ENCODE results near the gene CCR5AS.
"Not testable (repeated sequence)": the region's sequence is repeated elsewhere in the genome, so short reads cannot be mapped to it uniquely, and the experiment has no call there.

CCR5AS gene

DNA sequence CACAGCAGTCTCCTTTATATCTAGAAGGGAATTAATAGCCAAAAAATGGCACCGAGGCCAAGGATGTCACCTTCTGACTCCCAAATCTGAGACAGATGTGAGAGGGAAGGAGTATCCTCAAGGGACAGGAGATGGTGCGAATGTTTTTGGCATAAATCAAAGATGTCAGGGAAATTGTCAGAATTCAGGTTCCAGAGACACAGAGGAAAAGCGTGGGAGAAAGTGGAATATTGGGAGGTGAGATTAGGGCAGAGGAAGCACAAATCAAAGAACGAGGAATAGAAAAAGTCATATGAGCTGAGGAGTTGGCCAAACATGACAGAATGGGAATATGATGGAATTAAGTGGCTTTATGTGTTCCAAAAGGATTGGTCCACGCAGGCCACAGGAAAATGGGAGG is 6.0 kb downstream of the CCR5AS start:
- H3K27ac Mint-ChIP-seq = no peak overlapping the region
- H3K27me3 Mint-ChIP-seq = no peaks in the 10 kb centered on the region
- H3K4me1 Mint-ChIP-seq = no peaks in the 10 kb centered on the region
- H3K36me3 Mint-ChIP-seq (ENCODE audit: low read depth) = no peaks in the 10 kb centered on the region
- no peak for ATAC-seq (replicated peaks)
- no peak overlapping the region for H3K4me3 Mint-ChIP-seq
- no peaks in the 10 kb centered on the region for H3K9me3 Mint-ChIP-seq

DNA sequence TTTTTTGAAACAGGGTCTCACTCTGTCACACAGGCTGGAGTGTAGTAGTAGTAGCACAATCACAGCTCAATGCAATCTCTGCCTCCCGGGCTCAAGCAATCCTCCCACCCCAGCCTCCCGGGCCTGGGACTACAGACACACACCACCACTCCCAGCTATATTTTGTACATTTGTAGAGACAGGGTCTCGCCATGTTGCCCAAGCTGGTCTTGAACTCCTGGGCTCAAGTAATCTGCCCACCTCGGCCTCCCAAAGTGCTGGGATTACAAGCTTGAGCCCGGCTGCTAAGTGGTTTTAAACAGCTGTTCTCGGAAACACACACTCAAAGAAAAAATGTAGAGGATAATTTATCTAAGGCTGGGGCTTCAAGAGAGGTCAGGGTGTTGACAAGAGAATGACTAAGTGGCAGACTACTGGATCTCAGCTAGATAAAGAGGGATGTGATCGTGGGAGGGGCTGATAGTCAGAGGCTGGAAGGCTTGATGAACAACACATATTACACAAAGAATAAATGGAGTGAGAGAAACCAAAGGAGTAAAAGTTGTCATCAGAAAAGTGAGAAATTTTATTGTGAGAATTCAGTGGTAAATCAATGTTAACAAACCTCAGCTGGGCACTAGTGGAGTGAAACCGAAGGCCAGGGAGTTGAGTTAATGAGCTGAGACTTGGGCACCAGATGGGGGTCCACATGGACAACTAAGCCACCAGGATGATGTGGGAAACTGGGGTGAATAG is 6.7 kb downstream of the CCR5AS start:
- Mint-ChIP-seq H3K9me3 (no peaks in the 10 kb centered on the region), H3K4me3 (no peak overlapping the region), H3K27me3 (peaks cover 2% of the 10 kb centered on the region), H3K4me1 (no peaks in the 10 kb centered on the region), H3K36me3 (ENCODE audit: low read depth) (no peaks in the 10 kb centered on the region), H3K27ac (no peak overlapping the region)
- no peak for ATAC-seq (replicated peaks)

DNA sequence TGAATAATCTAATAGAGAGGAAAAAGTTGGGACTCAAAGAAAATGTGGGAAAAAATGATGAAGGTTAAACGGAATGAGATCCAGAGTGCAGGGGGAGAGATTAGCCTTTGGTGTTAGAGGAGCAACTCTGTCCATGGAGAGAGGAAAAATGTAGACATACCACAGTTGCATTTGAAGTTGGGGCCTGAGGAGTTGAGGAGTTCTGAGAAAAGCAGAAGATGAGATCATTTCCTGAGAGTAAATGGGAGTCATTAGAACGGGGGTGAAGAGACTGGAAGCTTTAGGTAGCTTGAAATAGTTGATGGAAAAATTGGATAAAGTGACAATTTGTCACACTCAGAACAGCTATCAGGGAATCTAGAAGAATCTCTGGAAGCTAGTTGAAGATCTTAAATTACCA is 7.3 kb downstream of the CCR5AS start:
- no peak overlapping the region for H3K4me3 Mint-ChIP-seq
- H3K36me3 Mint-ChIP-seq (ENCODE audit: low read depth) = no peaks in the 10 kb centered on the region
- no peak overlapping the region for H3K27ac Mint-ChIP-seq
- H3K4me1 Mint-ChIP-seq = no peaks in the 10 kb centered on the region
- no peaks in the 10 kb centered on the region for H3K9me3 Mint-ChIP-seq
- peak; percentile 28 for ATAC-seq (replicated peaks)
- H3K27me3 Mint-ChIP-seq = peaks cover 5% of the 10 kb centered on the region

DNA sequence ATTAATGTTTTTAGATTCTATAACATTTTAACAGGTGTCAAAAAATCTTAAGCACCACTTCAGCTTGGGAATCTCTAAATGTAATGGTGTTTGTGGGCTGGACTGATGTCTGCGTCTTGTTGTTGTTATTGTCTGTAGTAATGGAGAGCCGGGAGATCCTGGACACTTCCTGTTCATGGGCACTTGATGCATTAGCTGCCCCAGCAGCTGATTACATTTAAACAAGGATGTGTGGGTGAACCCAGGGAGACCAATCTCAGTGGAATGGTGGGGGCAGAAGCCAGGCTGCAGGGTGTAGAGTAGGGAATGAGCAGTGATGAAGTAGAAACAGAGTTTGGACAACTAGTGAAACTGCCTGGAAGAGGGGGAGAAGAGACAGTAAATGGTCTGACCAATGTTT is 7.8 kb downstream of the CCR5AS start:
- Mint-ChIP-seq H3K4me1 (no peaks in the 10 kb centered on the region), H3K36me3 (ENCODE audit: low read depth) (no peaks in the 10 kb centered on the region), H3K9me3 (no peaks in the 10 kb centered on the region), H3K4me3 (no peak overlapping the region), H3K27me3 (peaks cover 7% of the 10 kb centered on the region), H3K27ac (no peak overlapping the region)
- ATAC-seq (replicated peaks) = no peak

DNA sequence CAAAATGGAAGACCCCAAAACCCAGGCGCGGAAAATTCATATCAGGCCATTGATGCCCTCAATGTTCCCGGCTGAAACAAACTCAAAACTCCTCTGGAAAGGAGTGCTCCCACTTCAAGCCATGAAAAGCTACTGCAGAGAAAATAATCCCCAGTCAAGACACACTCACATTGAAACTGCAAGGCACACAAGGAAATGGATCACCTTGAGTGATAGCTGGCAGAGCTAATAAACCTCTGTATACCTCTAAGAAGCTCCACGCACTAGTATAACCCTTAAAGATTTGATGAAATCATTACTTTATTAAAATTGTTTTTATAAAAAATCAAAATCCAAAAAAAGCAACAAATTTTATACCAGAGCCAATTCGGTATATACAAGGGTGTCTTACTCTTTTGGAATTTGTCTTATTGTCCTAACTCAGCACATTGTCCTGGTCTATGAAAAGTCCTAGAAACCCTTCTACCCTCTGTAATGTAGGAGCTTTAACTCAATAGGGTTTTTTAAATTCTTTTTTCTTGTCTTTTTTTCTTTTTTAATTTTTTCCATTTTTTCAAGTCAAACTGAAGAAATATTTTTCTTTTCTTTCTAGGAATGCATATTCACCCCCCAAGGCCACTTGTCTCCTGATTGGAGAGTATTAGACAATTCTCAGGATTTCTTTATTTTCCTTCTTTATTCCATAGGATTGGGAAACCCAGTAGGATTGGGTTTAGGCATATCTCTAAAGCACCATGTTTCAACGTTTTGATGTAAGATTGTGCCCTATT is 8.5 kb downstream of the CCR5AS start:
- ATAC-seq (replicated peaks) = no peak
- no peaks in the 10 kb centered on the region for H3K4me1 Mint-ChIP-seq
- H3K9me3 Mint-ChIP-seq = no peaks in the 10 kb centered on the region
- H3K36me3 Mint-ChIP-seq (ENCODE audit: low read depth) = no peaks in the 10 kb centered on the region
- H3K27ac Mint-ChIP-seq = no peak overlapping the region
- H3K4me3 Mint-ChIP-seq = no peak overlapping the region
- H3K27me3 Mint-ChIP-seq = peaks cover 7% of the 10 kb centered on the region

DNA sequence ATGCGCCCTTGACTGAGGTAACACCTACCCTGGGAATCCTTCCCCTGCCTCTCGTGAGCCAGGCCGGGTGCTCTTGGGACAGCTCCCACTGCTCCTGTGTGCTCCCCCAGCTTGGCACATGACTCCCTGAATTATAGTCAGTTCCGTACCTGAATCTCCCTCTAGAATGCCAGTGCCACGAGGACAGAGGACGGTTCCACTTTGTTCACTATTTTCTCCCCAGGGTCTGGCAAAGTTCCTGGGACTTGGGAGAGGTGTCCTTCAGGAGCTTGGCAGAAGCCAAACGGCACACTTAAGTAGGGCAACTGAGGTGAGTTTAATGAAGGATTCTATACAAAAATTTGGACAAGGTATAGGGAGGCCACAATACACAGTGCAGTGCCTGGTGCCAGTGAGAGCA is 9.8 kb downstream of the CCR5AS start:
- ATAC-seq (replicated peaks) = no peak
- no peak overlapping the region for H3K27ac Mint-ChIP-seq
- H3K4me1 Mint-ChIP-seq = no peaks in the 10 kb centered on the region
- no peaks in the 10 kb centered on the region for H3K9me3 Mint-ChIP-seq
- peaks cover 7% of the 10 kb centered on the region for H3K27me3 Mint-ChIP-seq
- no peaks in the 10 kb centered on the region for H3K36me3 Mint-ChIP-seq (ENCODE audit: low read depth)
- H3K4me3 Mint-ChIP-seq = no peak overlapping the region

DNA sequence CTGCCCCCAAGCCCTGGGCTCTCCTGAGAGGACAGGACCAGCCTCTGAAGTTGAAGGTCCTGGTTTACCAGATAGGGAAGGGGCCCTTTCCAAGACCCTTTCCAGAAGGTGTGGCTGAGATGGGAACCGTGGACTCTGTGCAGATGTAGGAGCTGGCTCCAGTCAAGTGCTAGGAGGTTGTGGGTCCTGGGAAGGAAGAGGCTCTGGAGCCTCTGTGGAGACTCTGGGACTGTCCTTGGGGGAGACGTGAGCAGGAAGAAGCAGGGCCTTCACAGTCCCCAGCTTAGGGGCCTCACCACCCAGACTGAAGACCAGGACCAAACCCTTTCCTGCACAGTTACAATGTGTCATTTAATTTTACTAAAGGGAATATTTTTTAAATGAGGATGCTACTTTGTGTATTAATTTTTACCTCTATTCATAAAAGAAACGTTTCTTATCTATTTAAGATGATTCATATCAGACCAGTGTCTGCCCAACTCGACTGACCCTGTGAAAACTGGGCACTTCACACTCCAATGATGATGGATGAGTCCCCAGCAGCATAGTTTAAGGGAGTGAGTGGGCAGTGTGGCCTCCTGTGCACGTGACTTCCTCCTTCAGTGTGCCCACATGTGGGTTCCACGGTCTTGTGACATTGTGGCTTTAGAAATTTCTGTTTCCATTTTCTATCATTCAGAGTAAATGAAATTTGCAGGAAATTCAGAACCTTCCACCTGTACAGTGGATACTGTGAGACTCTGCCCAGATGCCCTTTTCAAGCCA is 10.9 kb downstream of the CCR5AS start:
- no peaks in the 10 kb centered on the region for H3K9me3 Mint-ChIP-seq
- H3K4me3 Mint-ChIP-seq = no peak overlapping the region
- no peak overlapping the region for H3K27ac Mint-ChIP-seq
- H3K4me1 Mint-ChIP-seq = no peaks in the 10 kb centered on the region
- H3K27me3 Mint-ChIP-seq = peaks cover 7% of the 10 kb centered on the region
- no peak for ATAC-seq (replicated peaks)
- H3K36me3 Mint-ChIP-seq (ENCODE audit: low read depth) = no peaks in the 10 kb centered on the region

DNA sequence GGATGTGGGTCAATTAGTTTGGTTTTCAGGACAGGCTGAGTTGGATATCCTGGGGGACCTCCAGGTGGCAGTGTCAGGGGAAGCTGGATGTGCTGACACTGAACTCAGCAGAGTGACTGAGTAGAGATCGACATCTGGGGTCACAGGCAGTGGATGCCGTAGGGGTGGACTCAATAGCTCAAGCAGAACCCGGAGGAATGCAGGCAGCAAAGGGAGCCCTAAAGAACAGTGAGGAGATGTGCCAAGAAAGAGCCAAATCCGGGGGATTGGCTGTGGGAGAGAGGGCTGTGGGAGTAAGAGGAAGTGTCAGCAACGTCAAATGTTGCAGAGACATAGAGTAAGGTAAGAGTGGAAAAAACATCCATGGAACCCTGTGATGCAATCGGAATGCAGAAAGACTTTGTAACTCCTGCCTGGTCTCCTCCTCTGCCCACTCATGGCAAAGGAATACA is 11.6 kb downstream of the CCR5AS start:
- Mint-ChIP-seq H3K36me3 (ENCODE audit: low read depth) (no peaks in the 10 kb centered on the region), H3K4me3 (no peak overlapping the region), H3K9me3 (no peaks in the 10 kb centered on the region), H3K27ac (no peak overlapping the region), H3K27me3 (peaks cover 7% of the 10 kb centered on the region), H3K4me1 (no peaks in the 10 kb centered on the region)
- no peak for ATAC-seq (replicated peaks)

DNA sequence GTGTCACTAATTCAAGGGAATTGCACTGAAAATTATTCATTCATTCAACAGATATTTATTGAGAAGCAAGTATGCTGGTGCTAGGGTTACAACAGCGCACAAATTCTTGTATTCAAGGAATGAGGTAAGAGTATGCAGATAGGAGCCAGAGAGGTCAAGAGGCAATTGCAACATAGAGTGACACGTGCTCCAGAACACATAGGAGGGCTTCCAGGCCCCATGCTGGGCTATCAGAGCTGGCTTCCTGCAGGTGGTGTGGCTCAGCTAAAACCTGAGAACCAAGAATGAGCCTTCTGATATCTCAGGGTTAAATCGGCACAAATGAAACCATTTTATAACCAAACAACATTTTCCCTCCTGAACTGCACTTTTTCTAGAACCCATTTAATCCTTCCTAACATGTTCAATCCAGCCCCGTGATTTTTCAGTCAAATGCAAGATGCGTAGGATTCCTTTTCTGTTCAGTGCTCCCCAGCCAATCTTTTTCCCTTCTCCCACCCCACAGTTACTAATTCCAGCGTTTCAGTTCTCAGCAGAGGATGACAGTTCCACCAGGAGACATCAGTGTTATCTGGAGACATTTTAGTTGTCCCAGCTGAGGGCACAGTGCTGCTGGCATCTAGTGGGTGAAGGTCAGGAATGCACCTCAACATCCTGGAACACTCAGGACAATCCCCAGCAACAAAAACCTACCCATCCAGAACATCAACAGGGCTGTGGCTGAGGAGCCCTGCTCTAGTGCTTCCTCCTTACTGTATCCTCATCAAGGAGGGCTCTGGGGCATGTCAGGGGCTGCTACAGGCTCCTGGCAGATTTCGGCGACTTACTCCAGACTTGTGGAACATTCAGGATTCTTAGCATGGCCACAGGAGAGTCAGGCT is 13.1 kb downstream of the CCR5AS start:
- H3K4me1 Mint-ChIP-seq = no peaks in the 10 kb centered on the region
- H3K27ac Mint-ChIP-seq = no peak overlapping the region
- H3K36me3 Mint-ChIP-seq (ENCODE audit: low read depth) = no peaks in the 10 kb centered on the region
- ATAC-seq (replicated peaks) = no peak
- H3K4me3 Mint-ChIP-seq = no peak overlapping the region
- peaks cover 7% of the 10 kb centered on the region for H3K27me3 Mint-ChIP-seq
- H3K9me3 Mint-ChIP-seq = no peaks in the 10 kb centered on the region

DNA sequence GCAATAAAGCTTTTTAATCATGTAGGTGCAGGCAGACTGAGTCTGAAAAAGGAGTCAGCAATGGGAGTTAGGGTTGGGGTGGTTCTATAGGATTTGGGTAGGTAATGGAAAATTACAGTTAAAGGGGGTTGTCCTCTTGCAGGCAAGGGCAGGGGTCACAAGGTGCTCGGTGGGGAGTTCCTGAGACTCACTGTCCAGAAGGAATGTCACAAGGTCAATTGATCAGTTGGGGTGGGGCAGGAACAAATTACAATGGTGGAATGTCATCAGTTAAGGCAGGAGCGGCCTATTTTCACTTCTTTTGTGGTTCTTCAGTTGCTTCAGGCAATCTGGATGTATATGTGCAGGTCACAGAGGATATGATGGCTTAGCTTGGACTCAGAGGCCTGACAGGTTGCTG is 13.9 kb downstream of the CCR5AS start:
- Mint-ChIP-seq H3K4me1 (no peaks in the 10 kb centered on the region), H3K27me3 (peaks cover 7% of the 10 kb centered on the region), H3K36me3 (ENCODE audit: low read depth) (no peaks in the 10 kb centered on the region), H3K4me3 (no peak overlapping the region), H3K9me3 (no peaks in the 10 kb centered on the region), H3K27ac (no peak overlapping the region)
- no peak for ATAC-seq (replicated peaks)

DNA sequence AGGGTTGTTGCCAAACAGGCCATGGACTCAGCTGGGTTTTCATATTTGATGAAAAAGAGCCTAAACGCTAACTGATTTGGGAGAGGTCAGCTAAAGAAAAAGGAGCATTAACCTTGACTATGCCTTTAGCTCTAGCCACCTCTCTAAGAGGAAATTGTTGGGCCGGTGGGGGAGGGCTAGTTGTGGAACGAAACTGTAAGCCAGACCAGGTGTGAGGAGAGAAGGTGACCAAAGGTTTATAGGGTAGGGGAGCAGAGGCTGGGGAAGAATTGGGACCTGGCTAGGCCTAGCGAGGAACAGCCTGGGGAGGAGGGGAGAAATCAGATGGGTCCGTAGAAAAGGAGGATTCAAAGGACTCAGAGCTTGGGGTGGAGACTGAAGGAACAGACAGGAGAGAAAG is 15.3 kb downstream of the CCR5AS start:
- H3K4me3 Mint-ChIP-seq; H3K9me3 Mint-ChIP-seq; H3K27ac Mint-ChIP-seq; H3K36me3 Mint-ChIP-seq (ENCODE audit: low read depth); ATAC-seq (replicated peaks); H3K27me3 Mint-ChIP-seq; H3K4me1 Mint-ChIP-seq: not testable (repeated sequence)

DNA sequence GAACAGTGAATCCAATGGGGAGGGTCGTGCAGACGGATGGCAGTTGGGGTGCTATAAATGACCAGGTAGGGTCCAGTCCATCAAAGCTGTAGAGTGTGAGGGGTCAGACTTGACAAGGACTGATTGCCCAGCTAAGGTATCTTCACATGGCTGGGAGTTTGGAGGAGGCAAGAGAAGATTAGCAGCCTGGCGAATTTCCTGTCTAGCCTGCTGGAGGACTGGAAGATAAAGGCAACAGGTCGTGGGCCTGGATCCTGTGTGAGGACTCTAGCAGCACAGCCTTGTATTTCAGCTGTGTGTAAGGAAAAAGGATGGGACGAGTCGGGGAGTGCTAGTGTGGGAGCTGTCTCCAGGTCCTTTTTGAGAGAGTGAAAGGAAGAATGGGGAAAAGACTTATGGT is 17.6 kb downstream of the CCR5AS start:
- H3K9me3 Mint-ChIP-seq = no peaks in the 10 kb centered on the region
- no peaks in the 10 kb centered on the region for H3K36me3 Mint-ChIP-seq (ENCODE audit: low read depth)
- no peak overlapping the region for H3K4me3 Mint-ChIP-seq
- peaks cover 4% of the 10 kb centered on the region for H3K27me3 Mint-ChIP-seq
- no peak overlapping the region for H3K27ac Mint-ChIP-seq
- no peaks in the 10 kb centered on the region for H3K4me1 Mint-ChIP-seq
- ATAC-seq (replicated peaks) = no peak

DNA sequence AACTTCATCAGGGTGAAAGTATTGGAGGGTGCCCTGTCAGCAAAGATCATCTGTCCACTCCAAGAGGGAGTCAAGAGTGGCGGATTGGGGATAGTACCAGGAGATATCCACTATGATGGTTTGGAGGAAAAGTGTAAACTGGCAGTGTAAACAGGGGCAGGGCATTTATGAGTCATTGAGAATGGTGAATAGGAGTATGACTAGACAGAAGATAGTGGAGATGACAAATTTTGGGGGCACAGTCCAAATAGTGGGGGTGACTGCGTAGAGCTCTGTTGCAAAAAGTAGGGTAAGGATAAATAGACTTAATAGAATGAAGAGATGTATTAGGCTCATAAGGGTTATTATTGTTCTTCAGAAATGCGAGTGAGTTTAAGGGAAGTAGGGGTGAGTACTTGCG is 18.0 kb downstream of the CCR5AS start:
- not testable (repeated sequence) for H3K9me3 Mint-ChIP-seq; H3K4me1 Mint-ChIP-seq; ATAC-seq (replicated peaks); H3K36me3 Mint-ChIP-seq (ENCODE audit: low read depth); H3K27me3 Mint-ChIP-seq; H3K4me3 Mint-ChIP-seq; H3K27ac Mint-ChIP-seq

DNA sequence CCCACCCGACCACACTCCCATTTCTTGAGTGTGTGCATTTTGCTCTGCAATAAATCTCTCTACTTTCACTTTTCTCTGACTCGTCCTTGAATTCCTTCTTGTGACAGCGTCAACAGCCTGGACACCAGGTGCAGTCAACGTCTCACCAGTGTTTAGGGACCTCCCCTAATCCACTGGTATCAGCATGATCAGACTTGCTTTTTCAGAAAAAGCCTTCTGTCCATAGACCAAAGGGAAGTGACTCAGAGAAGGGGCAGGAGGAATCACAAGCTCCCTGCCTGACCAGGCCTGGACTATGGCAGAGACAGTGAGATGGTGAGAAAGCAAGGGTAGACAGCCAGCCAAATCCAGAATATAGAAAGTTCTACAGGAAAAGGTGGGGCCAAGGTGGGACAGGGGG is 20.7 kb downstream of the CCR5AS start:
- no peak overlapping the region for H3K4me3 Mint-ChIP-seq
- H3K27me3 Mint-ChIP-seq = peaks cover 4% of the 10 kb centered on the region
- no peaks in the 10 kb centered on the region for H3K9me3 Mint-ChIP-seq
- H3K36me3 Mint-ChIP-seq (ENCODE audit: low read depth) = no peaks in the 10 kb centered on the region
- peaks cover 1% of the 10 kb centered on the region for H3K4me1 Mint-ChIP-seq
- peak; percentile 66 for ATAC-seq (replicated peaks)
- no peak overlapping the region for H3K27ac Mint-ChIP-seq

Data from activated T-helper 17 cell treated with anti-CD3 and anti-CD28 coated beads, Interleukin-2, amount 50 U/mL, for 72 hours (primary cell).